ENCODE results near the gene ZNF593OS.

ZNF593OS gene

DNA sequence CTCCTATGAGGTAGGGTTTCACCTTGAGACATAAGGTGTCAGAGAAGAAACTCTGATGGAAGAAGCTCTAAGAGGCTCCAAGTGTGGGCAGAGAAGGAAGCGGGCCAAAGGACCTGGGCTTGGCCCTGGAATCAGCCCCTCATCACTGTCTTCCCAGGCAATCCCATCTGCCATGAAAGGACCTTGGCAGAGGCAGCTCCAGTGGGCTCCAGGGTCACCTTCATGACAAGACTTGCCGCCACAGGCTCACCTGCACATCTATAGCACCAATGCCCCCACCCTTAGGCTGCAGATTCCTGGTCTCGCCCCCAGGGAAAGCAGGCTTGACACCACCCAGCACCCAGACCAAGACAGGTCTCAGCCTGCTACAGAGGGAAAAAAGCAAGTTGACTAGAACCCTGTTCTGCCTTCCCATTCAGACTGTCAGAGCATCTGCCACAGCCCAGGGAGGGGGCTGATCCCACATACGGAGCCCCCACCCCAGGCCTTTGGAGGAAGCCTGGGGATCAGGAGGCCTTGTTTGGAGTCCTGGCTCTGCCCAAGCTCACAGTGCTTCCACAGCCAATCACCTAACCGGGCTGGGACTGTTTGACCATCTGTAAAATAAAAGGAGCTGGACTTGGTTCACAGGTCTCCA, 13.2 kb downstream of the ZNF593OS start:
- DNase-seq = no peak

DNA sequence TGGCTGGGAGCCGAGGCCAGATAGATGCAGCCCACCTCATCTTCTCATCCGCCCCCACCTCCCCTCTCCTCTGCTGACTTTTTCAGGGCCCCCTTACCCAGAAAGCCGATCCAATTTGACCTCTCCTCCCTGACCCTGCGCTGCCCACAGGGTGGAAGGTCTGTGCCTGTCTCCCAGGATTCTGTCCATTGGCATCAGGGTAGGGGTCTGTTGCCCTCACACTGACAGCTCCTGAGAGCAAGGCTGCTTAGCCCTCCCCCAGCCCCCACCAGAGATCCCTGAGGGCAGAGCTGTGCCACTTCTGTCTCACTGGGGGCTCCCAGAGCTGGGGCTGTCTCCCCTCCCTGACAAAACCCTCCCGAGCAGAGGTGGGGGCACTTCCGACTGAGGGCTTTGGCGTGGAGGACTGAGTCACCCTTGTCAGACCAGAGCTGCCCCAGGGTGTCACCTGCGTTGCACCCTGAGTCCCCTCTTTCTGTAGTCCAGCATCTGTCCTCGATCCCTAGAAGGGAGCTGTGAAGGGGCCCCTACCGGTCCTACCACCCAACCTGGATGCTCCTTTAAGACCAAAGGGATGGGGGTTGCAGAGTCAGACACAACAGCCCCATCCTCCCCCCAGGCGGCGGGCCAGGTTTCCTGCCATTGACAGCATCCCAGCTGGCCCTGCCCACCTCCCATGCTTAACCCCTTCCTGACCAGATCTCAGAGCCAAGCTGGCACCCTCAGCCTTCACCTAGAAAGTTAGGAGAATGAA, 15.2 kb downstream of the ZNF593OS start:
- no peak for DNase-seq

DNA sequence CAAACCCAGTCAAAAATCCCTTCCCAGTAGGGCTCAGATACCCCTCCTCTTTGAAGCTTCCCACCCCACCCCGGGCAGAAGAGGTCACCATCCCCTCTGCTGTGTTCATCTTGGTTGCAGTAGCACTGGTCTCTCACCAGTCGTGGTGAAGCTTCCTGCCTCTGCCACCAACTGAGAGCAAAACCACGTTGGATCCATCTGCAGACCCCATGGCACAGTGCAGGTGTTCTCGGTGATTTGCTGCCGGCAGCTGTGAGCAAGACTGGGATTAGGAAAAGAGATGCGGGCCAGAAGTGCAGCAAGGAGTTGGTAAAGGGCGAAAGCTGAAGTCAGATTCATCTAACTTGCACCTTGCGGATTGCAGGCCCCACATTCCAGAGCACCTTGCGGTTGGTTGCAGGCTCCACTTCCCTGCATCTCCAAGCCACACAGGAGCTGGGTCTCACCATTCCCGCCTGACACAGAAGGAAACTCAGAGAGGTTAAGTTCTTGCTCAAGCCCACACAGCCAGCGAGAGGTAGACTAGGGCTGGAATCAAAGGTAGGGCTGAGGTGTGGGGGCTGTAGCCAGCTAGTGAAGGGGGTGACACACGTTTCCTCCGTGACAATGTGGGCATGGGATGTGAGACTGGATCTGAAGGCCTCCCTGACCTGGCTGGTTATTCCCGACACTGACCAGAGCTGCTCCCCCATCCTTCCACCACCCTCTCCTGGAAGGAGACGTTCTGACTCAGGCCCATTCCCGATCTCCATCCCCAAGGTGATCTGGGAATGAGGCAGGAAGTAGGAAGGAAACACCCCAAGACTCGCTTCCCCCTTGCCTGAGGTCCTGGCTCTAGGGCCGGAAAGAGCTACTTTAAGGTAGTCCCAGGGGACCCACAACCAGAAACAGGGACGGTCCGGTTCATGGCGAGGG, 16.0 kb downstream of the ZNF593OS start:
- DNase-seq = no peak

DNA sequence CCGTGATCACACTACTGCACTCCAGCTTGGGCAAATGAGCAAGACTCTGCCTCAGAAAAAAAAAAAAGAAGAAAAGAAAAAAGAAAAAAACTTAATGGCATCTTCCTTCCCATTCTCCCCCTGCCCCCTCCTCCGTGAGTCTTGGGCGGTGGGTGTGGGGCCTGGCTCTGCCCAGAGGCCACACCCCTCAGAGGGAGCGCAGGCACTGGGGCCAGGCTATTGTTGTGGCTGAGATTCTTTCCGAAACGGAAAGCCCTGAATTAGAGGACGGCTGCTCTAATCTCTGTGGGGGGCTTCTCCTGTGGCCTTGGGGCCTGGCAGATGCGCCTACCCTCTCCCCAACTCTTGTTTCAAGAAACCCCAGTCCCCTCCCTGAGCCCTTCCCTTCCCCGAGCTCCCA, 16.9 kb downstream of the ZNF593OS start:
- no peak for DNase-seq

DNA sequence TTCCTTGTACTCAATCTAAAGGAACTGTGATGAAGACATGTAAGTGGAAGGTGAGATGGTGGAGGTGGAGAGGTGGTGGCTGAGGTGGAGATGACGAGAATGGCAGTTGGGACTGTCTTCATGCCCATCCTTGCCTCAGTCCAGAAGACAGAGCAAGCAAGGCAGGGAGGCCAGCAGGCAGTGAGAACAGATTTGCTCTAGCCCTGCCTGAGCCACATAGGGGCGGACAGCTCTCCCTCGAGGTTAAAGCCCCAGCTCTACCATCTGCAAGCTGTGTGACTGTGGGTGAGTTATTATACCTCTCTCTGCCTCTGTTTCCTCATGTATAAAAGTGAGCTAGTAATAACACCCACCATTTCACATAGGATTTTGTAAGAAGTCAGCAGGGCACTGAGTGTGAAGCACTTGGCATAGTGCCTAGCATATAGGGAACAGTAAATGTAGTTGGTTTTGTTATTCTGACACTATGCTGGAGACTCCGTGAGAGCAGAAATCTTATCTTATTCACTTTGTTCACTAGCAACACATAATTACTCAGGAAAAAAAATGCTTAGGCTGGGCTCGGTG, 17.6 kb downstream of the ZNF593OS start:
- DNase-seq = no peak

DNA sequence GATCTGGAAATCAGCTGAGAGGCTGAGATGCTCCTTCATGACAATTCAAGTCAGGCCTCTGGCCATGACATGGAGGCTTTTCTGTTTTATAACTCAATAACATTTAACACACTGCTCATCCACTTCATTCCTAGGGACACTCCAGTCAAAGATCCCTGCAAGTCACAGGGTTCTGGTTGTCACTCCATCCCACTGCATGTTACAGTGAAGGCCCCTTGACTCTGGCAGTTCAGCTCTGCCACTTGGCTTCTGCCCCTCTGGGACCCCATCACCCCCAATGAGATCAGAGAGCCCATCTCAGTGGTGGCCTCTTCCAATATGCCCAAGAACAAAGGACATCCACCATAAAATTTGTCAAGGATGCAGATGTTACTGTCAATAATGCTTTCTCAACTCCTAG, 22.7 kb downstream of the ZNF593OS start:
- no peak for DNase-seq

DNA sequence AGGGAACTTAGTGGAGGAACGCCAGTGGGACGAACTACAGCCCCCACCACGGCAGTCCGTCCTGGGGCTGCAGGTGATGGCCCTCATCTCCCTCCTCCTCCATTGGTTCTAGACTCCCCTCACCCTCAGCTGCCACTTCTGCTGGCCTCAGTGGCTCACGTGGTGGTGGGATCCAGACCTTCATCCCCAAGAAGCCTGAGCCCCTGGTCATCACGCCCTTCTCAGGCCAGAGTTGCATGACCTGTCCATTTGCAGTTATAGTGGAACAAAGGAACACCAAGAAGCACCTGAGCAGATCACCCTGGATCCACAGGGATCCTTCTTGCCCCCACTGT, 25.7 kb downstream of the ZNF593OS start:
- no peak for DNase-seq

DNA sequence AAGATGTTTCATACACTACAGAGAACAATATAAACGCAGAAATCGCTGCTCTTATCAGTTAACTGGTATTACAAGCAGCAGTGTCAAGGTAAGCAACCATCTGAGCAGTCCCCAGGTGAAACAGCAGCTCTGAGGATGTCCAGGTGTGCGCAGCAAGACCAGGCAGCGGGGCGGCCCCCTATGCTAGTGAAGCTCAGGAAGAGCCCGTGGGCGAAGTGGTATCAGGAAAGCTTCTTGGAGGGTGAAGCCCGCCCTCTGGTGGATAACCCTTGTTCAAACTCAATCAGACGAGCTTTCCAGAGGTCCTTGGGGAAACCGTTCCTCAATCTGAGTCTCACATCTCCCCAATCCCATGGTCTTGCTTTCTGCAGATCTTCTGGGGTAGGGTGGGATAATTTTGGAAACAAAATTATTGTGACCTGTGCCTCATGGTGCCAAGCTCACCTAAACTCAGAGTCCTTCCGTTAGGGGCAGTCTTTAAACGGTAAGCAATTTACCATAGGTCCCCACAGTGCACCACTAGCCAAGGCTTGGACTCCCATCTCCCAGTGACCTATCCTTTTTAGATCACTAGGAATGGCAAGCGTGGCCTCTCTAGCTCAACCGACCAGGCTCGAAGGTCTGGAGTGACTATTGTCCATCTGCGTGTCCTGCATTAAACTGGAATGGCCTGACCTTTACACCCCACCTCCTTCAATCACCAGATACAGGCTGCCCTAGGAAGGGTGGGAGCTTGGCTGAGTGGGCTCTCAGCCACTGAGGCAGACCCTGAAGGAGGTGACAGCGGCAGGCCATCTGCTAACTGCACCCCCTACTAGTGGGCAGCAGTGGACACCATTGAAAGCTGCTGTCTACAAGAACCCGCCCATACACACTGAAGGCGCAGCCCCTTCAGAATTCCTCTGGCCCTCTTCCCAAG, 26.3 kb downstream of the ZNF593OS start:
- peak; percentile 76 for DNase-seq

DNA sequence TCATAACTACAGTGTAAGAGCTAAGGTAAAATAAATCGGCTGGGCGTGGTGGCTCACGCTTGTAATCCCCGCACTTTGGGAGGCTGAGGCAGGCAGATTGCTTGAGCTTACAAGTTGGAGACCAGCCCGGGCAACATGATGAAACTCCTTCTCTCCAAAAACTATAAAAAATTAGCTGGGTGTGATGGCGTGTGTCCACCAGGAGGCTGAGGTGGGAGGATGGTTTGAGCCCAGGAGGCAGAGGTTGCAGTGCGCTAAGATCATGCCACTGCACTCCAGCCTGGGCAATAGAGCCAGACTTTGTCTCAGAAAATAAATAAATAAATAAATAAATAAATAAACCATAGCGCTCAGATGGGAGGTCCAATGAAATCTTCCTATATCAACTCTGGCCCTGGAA, 29.5 kb downstream of the ZNF593OS start:
- DNase-seq = no peak

DNA sequence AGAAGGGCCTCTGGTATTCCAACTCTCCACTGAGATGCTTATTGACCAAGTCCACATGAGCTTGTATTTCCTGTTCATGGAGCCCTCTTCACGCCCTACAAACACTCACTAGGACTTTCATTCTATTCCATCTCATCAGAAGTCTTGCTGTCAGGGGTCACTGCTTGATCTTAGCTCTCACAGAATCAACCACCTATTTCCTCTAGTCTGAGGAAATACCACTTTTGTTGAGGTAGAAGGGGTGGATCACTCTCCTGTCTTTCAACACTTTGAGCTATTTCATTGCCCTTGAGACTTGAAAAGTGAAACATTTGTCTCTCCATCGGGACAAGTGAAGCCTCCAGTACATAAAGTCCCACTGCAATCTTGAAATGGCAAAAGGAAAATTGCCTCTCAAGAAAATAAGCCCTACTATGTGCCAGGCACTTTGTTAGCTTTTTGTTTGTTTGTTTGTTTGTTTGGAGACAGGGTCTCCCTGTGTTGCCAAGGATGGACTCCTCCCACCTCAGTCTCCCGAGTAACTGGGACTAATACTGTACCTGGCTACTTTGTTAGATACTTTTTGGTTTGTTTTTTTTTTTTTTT, 32.6 kb downstream of the ZNF593OS start:
- no peak for DNase-seq

DNA sequence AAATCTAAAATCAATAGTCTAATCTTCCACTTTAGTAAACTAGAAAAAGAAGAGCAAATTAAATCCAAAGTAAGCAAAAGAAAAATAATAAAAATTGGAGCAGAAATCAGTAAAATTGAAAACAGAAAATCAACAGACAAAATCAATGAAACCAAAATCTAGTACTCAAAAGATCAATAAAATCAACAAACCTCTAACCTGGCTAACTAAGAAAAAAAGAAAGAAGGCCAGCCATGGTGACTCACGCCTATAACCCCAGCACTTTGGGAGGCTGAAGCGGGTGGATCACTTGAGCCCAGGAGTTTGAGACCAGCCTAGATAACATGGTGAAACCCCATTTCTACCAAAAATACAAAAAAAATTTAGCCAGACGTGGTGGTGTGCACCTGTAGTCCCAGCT, 37.2 kb downstream of the ZNF593OS start:
- no peak for DNase-seq

DNA sequence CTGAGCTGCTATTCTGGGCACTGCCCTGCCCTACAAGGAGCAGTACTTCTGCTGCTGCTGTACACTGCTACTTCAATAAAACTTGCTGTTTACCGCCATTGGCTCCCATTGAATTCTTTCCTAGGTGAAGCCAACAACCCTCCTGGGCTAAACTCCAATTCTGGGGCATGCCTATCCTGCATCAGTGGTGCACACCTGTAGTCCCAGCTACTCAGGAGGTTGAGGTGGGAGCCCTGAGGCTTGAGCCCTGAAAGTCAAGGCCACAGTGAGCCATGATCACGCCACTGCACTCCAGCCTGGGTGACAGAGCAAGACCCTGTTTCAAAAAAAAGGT, 38.8 kb downstream of the ZNF593OS start:
- no peak for DNase-seq

DNA sequence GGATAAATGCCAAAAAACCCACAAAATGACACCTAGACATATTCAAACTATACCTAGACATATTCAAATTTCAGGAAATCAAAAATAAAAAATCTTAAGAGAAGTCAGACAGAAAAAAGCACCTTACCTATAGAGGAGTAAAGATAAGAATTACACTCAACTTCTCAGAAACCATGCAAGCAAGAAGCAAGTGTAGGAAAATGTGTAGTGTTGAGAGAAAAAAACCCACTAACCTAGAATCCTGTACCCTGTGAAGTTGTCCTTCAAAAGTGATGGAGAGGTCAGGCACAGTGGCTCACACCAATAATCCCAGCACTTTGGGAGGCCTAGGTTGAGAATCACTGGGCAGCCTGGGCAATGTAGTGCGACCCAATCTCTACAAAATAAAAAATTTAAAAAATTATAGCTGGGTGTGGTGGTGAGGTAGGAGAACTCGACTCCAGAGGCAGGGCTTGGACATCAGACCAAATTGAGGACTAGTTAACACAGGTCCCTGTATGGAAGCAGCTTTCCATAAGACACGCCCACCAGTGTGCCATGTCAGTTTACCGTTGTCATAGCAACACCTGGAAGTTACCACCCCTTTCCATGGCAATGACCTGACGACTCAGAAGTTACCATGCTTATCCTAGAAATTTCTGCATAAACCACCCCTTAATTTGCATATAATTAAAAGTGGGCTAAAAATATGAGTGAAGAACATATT, 39.4 kb downstream of the ZNF593OS start:
- DNase-seq = no peak

DNA sequence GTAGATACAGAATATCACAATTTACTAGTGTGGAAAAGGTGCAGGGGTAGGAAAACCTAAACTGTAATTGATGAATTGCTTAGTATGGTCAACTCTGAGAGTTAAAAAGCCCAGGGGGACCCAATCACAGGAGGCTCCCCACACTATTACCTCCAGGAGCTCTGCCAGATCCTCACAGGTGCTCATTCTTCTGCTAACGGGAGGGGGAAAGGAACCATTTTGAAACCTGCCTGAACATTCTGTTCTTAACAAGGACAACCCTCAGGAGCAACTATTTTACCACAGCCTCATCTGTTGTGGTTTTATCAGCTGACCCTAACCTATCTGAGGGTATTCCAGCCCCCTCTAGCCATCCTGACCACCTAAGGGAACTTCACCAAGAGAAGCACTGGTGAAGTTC, 40.9 kb downstream of the ZNF593OS start:
- DNase-seq = no peak

DNA sequence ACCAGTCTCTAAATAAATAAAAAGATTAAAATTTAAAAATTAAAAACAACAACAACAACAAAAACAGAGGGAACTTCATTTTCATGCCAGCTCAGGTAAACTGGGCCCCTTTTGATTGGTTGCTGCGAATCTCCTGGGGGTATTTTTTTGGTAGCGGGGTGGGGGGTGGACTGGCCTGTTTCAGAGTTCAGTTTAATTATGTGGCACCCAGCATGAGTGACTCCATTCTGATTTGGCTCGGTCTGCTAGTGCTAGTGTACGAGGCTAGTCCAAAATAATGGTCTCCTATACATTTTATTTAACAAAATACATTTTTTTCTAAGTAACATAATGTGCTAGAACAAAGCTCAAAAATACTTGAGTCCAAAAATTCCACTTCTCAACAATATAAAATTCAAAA, 41.9 kb downstream of the ZNF593OS start:
- no peak for DNase-seq

DNA sequence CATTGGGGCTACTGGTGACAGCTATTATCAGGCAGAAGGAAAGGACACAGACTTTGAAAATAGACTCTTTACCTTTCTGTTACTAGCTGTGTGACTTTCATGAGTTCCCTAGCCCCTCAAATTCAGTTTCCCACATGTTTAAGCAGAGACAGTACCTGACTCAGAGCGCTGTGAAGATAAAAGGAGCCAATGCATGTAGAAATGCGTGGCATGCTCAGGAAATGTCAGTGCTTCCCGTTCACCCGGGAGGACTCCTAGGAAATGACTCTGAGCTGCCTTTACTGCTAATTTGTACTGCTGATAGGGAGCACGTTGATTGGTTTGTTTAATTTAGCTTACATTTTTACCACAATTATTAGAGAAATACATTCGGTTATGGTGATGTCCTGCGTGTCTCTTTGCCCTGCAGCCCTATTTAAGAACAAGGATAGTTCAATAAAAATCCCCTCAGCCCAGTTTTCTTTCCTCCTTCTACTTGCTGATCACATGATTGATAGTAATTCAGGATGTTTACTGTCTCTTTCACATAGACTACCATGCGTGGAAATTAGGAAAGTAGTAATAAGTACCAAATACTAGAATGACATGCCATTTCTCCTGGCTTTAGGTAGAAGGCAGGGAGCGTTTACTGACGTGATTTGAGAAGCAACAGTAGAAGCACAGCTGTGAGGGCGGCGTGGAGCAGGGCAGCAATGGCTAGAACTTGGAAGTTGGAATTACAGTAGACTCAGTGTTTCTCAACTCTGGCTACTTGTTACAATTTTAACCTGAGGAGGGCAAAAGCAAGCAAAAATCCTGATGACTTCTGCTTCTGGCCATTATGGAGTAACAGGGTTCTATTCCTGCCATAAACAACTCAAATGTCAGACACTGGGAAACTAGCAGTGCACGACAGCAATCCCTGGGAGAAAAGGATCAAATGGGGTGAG, 44.1 kb downstream of the ZNF593OS start:
- DNase-seq = no peak

DNA sequence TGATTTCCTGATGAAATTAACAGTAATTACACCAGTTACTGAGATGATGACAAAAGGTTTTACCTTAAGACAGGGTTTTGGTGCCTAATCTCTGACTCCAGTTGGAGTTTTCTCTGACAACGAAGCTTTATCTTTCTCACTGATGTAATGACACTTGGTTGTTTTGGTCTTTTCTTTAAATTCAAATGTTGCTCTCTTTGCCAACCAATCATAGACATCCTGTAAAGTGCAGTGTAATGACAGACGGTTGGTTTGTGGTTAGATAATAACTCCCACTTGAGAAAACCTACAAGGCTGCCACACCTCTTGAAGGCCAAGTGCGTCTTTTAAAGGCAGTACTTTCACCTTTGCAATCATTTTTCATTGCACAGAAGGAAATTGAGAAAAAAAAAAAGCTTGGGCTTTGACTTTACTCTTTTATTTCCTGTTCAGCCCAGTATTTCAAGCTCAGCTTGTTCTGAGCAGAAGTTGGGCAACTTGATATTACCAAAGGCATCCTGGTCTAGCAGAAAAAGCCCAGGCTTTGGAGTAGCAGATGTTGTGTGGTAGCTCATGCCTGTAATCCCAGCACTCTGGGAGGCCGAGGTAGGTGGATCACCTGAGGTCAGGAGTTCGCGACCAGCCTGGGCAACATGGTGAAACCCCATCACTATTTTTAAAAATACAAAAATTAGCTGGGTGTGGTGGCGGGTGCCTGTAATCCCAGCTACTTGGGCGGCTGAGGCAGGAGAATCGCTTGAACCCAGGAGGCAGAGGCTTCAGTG, 45.1 kb downstream of the ZNF593OS start:
- DNase-seq = peak; percentile 92

DNA sequence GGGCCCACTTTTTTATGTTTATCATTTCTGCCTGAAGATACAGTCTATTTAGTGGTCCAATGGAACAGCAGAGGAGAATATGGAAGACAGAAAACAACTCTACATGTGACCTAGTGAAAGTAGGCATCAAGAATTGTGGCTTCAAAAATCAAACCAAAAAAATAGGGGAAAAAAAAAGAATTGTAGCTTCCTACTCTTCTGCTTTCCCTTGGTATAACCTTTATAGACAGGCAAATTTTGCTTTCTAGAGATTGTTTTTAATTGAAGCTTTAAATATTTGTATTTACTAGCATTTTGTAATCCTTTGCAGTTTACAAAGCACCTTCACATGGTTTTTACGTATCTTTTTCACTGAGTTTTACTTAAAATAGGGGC, 45.7 kb downstream of the ZNF593OS start:
- no peak for DNase-seq

DNA sequence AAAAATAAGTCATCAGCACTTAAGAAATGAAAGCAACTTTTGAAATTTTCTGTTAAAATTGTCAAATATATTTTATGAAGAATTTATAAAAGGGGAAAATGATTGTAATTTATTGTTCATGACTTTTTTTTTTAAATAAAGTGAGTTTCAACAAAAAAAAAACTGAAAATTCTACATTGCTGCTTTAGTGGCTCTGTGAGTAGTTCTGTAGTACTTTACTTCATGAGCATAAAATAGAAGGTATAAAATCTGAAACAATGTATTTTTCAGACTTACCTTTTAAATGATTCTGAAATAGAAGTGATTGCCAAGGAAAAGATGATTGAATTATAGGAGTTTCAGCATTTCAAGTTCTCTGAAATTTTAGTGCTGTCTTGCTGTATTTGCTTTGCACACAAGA, 46.2 kb downstream of the ZNF593OS start:
- no peak for DNase-seq
